Ascending aorta (tissue), 2 donors: ENCODE results near the gene TMEM222. TPM values are rescaled to one million over a fixed set of nuclear protein-coding genes. Genes with fewer than 3 reads are reported as not detected.
"Not testable (repeated sequence)": the region's sequence is repeated elsewhere in the genome, so short reads cannot be mapped to it uniquely, and the experiment has no call there.

Experiments used
- DNase-seq, 2 donors: peaks; one replicate each; pipeline ENCODE4 v3.0.0-alpha.2; 2019; ENCODE audit warnings: low spot score in 2 of 2
- H3K27ac ChIP-seq, 2 donors: fragments of 200-600 bp; sonication (generic); one replicate each; pipeline ENCODE4 v1.5.1; 2016 to 2017; ENCODE audit warnings: mild to moderate bottlenecking in 1 of 2
- H3K27me3 ChIP-seq: fragments of 200-600 bp; sonication (generic); one replicate; pipeline ENCODE4 v1.5.1; 2017
- H3K36me3 ChIP-seq, 2 donors: fragments of 200-600 bp; sonication (generic); one replicate each; pipeline ENCODE4 v1.5.1; 2016
- H3K4me1 ChIP-seq, 2 donors: fragments of 200-600 bp; sonication (generic); one replicate each; pipeline ENCODE4 v1.5.1; 2016 to 2017; ENCODE audit warnings: mild to moderate bottlenecking in 1 of 2
- H3K4me3 ChIP-seq, 2 donors: fragments of 200-600 bp; sonication (generic); one replicate each; pipeline ENCODE4 v1.5.1; 2016 to 2017; ENCODE audit warnings: mild to moderate bottlenecking in 1 of 2
- H3K9me3 ChIP-seq, 2 donors: fragments of 200-600 bp; sonication (generic); one replicate each; pipeline ENCODE4 v1.5.1; 2016
- CTCF ChIP-seq, 3 experiments: fragments of 200-600 bp in 2 of 3; fragments of 450-650 bp in 1 of 3; sonication (generic) in 2 of 3; IDR thresholded peaks; one replicate each; pipeline ENCODE4 v1.5.1; 2016 to 2019; ENCODE audit warnings: antibody characterized with exemption in 3 of 3, mild to moderate bottlenecking in 1 of 3, moderate library complexity in 1 of 3
- intact Hi-C: fragments of 100-400 bp; cut with DNase I; formaldehyde crosslinking; loops from one replicate; pipeline ENCODE4 v1.15.1; 2023
- total RNA-seq: library from RNA; depleted of rRNA; stranded (reverse); fragments of >200 nt; gene quantifications from one replicate; pipeline ENCODE4 v1.1.0, GENCODE V29; 2016

TMEM222 gene
- total RNA-seq, 1 donor from 2014 or later = 28.6 TPM

- intact Hi-C loops = loop anchor here (5.0 kb wide), 1 partner anchor 41 kb away; the partner anchor contains the start of gene SYTL1
- Histone ChIP-seq H3K27ac (no peak overlapping the region), H3K27me3 (no peaks in the 10 kb centered on the region), H3K36me3 (no peaks in the 10 kb centered on the region), H3K4me3 (no peak overlapping the region), H3K4me1 (no peaks in the 10 kb centered on the region), H3K9me3 (no peaks in the 10 kb centered on the region)
- no peak for DNase-seq
- TF ChIP-seq CTCF (IDR thresholded peaks at IDR 0.05) = no peak
Observed at GRCh38 chr1:27383661-27384060, 61.7 kb downstream of the TMEM222 start.

- not testable (repeated sequence) for H3K4me1 ChIP-seq, H3K4me3 ChIP-seq, DNase-seq, H3K27ac ChIP-seq, H3K9me3 ChIP-seq, H3K27me3 ChIP-seq, H3K36me3 ChIP-seq
- intact Hi-C loops = loop anchor here (5.0 kb wide), 1 partner anchor 42 kb away; the partner anchor contains the start of gene SYTL1
Observed at GRCh38 chr1:27384797-27385196, 62.8 kb downstream of the TMEM222 start.

Other genes with a start within 250 kb of the TMEM222 start
- gene SLC9A1, start 167.0 kb upstream of the TMEM222 start, total RNA-seq = 22.0 TPM
- gene WDTC1, start 87.5 kb upstream of the TMEM222 start, total RNA-seq = 36.2 TPM
- 0.21 TPM for gene SYTL1, start 19.9 kb downstream of the TMEM222 start, total RNA-seq
- 164 TPM for gene MAP3K6, start 44.8 kb downstream of the TMEM222 start, total RNA-seq
- 13.2 TPM for gene FCN3, start 52.7 kb downstream of the TMEM222 start, total RNA-seq
- gene CD164L2, start 61.2 kb downstream of the TMEM222 start, total RNA-seq = not detected
- 2.0 TPM for gene GPR3, start 70.5 kb downstream of the TMEM222 start, total RNA-seq
- 70.4 TPM for gene WASF2, start 168.0 kb downstream of the TMEM222 start, total RNA-seq